ENCODE results near the gene KRT33B.
"Not testable (repeated sequence)": the region's sequence is repeated elsewhere in the genome, so short reads cannot be mapped to it uniquely, and the experiment has no call there.

Gene KRT33B

GRCh38 chr17:41396996-41397660, 27.5 kb upstream of the KRT33B start, which contains the start of gene KRT31:
KRT31 (minus strand) TSS chr17:41397608; CDS start chr17:41397539, 69 bp downstream.
- H3K4me3 ChIP-seq (ENCODE audit: severe bottlenecking), result no peak within 1 kb of the TSS
- no peak for TF ChIP-seq CTCF (IDR thresholded peaks at IDR 0.05; ENCODE audit: poor library complexity, severe bottlenecking)
- H3K4me1 ChIP-seq (ENCODE audit: insufficient read depth, poor library complexity, severe bottlenecking), result peaks cover 8% of the 10 kb centered on the region
- DNase-seq (ENCODE audit: low spot score) (no peak), ATAC-seq (ENCODE audit: low read depth) (no peak)
- no peaks in the 10 kb centered on the region for H3K9me3 ChIP-seq (ENCODE audit: severe bottlenecking)
- H3K27ac ChIP-seq (ENCODE audit: poor library complexity, severe bottlenecking), result no peak within 1 kb of the TSS
- H3K36me3 ChIP-seq (ENCODE audit: low read depth), result no peaks in the 10 kb centered on the region
- no peaks in the 10 kb centered on the region for H3K27me3 ChIP-seq (ENCODE audit: insufficient read depth, poor library complexity, severe bottlenecking)

GRCh38 chr17:41396340-41396739, 26.7 kb upstream of the KRT33B start:
- Histone ChIP-seq H3K4me1 (ENCODE audit: insufficient read depth, poor library complexity, severe bottlenecking) (peaks cover 8% of the 10 kb centered on the region), H3K9me3 (ENCODE audit: severe bottlenecking) (no peaks in the 10 kb centered on the region), H3K36me3 (ENCODE audit: low read depth) (no peaks in the 10 kb centered on the region), H3K27me3 (ENCODE audit: insufficient read depth, poor library complexity, severe bottlenecking) (no peaks in the 10 kb centered on the region), H3K4me3 (ENCODE audit: severe bottlenecking) (no peak overlapping the region), H3K27ac (ENCODE audit: poor library complexity, severe bottlenecking) (no peak overlapping the region)
- TF ChIP-seq CTCF (IDR thresholded peaks at IDR 0.05; ENCODE audit: poor library complexity, severe bottlenecking), result no peak
- no peak for ATAC-seq (ENCODE audit: low read depth)
- no peak for DNase-seq (ENCODE audit: low spot score)

GRCh38 chr17:41395611-41396010, 26.0 kb upstream of the KRT33B start:
- H3K9me3 ChIP-seq (ENCODE audit: severe bottlenecking), result no peaks in the 10 kb centered on the region
- H3K27ac ChIP-seq (ENCODE audit: poor library complexity, severe bottlenecking), result no peak overlapping the region
- H3K4me3 ChIP-seq (ENCODE audit: severe bottlenecking), result no peak overlapping the region
- no peak for DNase-seq (ENCODE audit: low spot score)
- H3K27me3 ChIP-seq (ENCODE audit: insufficient read depth, poor library complexity, severe bottlenecking), result no peaks in the 10 kb centered on the region
- ATAC-seq (ENCODE audit: low read depth), result no peak
- peaks cover 8% of the 10 kb centered on the region for H3K4me1 ChIP-seq (ENCODE audit: insufficient read depth, poor library complexity, severe bottlenecking)
- H3K36me3 ChIP-seq (ENCODE audit: low read depth), result no peaks in the 10 kb centered on the region
- TF ChIP-seq CTCF (IDR thresholded peaks at IDR 0.05; ENCODE audit: poor library complexity, severe bottlenecking), result no peak

- H3K27ac ChIP-seq (ENCODE audit: poor library complexity, severe bottlenecking), result peak overlapping the region; percentile 22
- DNase-seq (ENCODE audit: low spot score); H3K4me1 ChIP-seq (ENCODE audit: insufficient read depth, poor library complexity, severe bottlenecking); ATAC-seq (ENCODE audit: low read depth); H3K9me3 ChIP-seq (ENCODE audit: severe bottlenecking); H3K4me3 ChIP-seq (ENCODE audit: severe bottlenecking); H3K36me3 ChIP-seq (ENCODE audit: low read depth); H3K27me3 ChIP-seq (ENCODE audit: insufficient read depth, poor library complexity, severe bottlenecking): not testable (repeated sequence)
Observed at GRCh38 chr17:41395044-41395443, 25.4 kb upstream of the KRT33B start.

- ATAC-seq (ENCODE audit: low read depth) (peak; percentile 51; the same call in 2 of the 3 replicates), DNase-seq (ENCODE audit: low spot score) (no peak)
- peaks cover 8% of the 10 kb centered on the region for H3K4me1 ChIP-seq (ENCODE audit: insufficient read depth, poor library complexity, severe bottlenecking)
- no peak for TF ChIP-seq CTCF (IDR thresholded peaks at IDR 0.05; ENCODE audit: poor library complexity, severe bottlenecking)
- no peaks in the 10 kb centered on the region for H3K9me3 ChIP-seq (ENCODE audit: severe bottlenecking)
- H3K4me3 ChIP-seq (ENCODE audit: severe bottlenecking), result no peak overlapping the region
- no peaks in the 10 kb centered on the region for H3K27me3 ChIP-seq (ENCODE audit: insufficient read depth, poor library complexity, severe bottlenecking)
- no peaks in the 10 kb centered on the region for H3K36me3 ChIP-seq (ENCODE audit: low read depth)
- peak overlapping the region; percentile 22 for H3K27ac ChIP-seq (ENCODE audit: poor library complexity, severe bottlenecking)
Observed at GRCh38 chr17:41394254-41394996, 24.8 kb upstream of the KRT33B start.

Measured in RWPE2 (cell line).